Raji (cell line): Measurements from ENCODE around the gene OR4K13.

ENCODE experiments used
- POLR2A ChIP-seq: IDR thresholded peaks from 2 replicates; pipeline ENCODE4 v1.6.1; 2011; ENCODE audit warnings: low read depth, low read length, control low read depth; ENCODE audit not compliant: insufficient read depth

Gene OR4K13

GRCh38 chr14:20035938-20036337 is at the start of gene OR4K13:
Gene OR4K13, minus strand, starts transcription at chr14:20036038. Its CDS starts 1,280 bp downstream, at chr14:20034758.
- TF ChIP-seq POLR2A: no peak

- no peak for TF ChIP-seq POLR2A
Measured at GRCh38 chr14:20059745-20060144, 23.9 kb upstream of the OR4K13 start, which contains the start of gene OR4L1. Gene OR4L1, plus strand, starts transcription at chr14:20060045. Its CDS starts 0 bp downstream, at chr14:20060045.

GRCh38 chr14:20048202-20048601 is 12.4 kb upstream of the OR4K13 start:
- TF ChIP-seq POLR2A: no peak

GRCh38 chr14:20044243-20044642 is 8.4 kb upstream of the OR4K13 start:
- TF ChIP-seq POLR2A: no peak

- TF ChIP-seq POLR2A: no peak
Measured at GRCh38 chr14:20035449-20035848, 389 bp downstream of the OR4K13 start.

- no peak for TF ChIP-seq POLR2A
Measured at GRCh38 chr14:20031058-20031457, 4.8 kb downstream of the OR4K13 start.

- TF ChIP-seq POLR2A: no peak
Measured at GRCh38 chr14:20019257-20019865, 16.5 kb downstream of the OR4K13 start, which contains the start of gene OR4K14. Gene OR4K14, minus strand, starts transcription at chr14:20019307. Its CDS starts 4,114 bp downstream, at chr14:20015193.

GRCh38 chr14:20008156-20008555 is 27.7 kb downstream of the OR4K13 start:
- no peak for TF ChIP-seq POLR2A

GRCh38 chr14:20002319-20002718 is 33.5 kb downstream of the OR4K13 start:
- TF ChIP-seq POLR2A: no peak

GRCh38 chr14:20001863-20002262 is 34.0 kb downstream of the OR4K13 start, which contains the start of gene OR4Q2:
Gene OR4Q2, plus strand, starts transcription at chr14:20002163.
- no peak for TF ChIP-seq POLR2A

- TF ChIP-seq POLR2A: no peak
Measured at GRCh38 chr14:19993438-19993837, 42.4 kb downstream of the OR4K13 start.
